Upper lobe of left lung (tissue), 6 donors: Measurements from ENCODE around the gene ILDR2. TPM values are rescaled to one million over a fixed set of nuclear protein-coding genes. Genes with fewer than 3 reads are reported as not detected.

Experiments used
- ATAC-seq, 2 donors: fragments of 200-7000 bp; cut with Tn5 transposase; one replicate each; pipeline ENCODE4 v1.9.1; 2022; ENCODE audit warnings: mild to moderate bottlenecking in 2 of 2, moderate library complexity in 2 of 2; ENCODE audit not compliant: low FRiP score in 2 of 2
- DNase-seq, 2 donors: peaks; one replicate each; pipeline ENCODE4 v3.0.0-alpha.2; 2019 to 2020
- H3K27ac ChIP-seq, 4 donors: fragments of 200-600 bp; sonication (generic); one replicate each; pipeline ENCODE4 v1.5.1; 2016 to 2019
- H3K27me3 ChIP-seq, 4 donors: fragments of 200-600 bp; sonication (generic); one replicate each; pipeline ENCODE4 v1.5.1; 2017 to 2019
- H3K36me3 ChIP-seq, 4 donors: fragments of 200-600 bp; sonication (generic); one replicate each; pipeline ENCODE4 v1.5.1; 2016 to 2019
- H3K4me1 ChIP-seq, 4 donors: fragments of 200-600 bp; sonication (generic); one replicate each; pipeline ENCODE4 v1.5.1; 2018 to 2019
- H3K4me3 ChIP-seq, 4 donors: fragments of 200-600 bp; sonication (generic); one replicate each; pipeline ENCODE4 v1.5.1; 2017 to 2019; ENCODE audit warnings: mild to moderate bottlenecking in 2 of 4, moderate library complexity in 1 of 4
- H3K9me3 ChIP-seq, 4 donors: fragments of 200-600 bp; sonication (generic); one replicate each; pipeline ENCODE4 v1.5.1; 2018 to 2019
- EP300 ChIP-seq, 4 donors: sonication (generic); formaldehyde crosslinking; IDR thresholded peaks; one replicate each; pipeline ENCODE4 v1.5.1; 2017; ENCODE audit warnings: antibody characterized with exemption in 4 of 4, control low read depth in 2 of 4
- POLR2A ChIP-seq, 4 donors: fragments of 450-650 bp; IDR thresholded peaks; one replicate each; pipeline ENCODE4 v1.5.1; 2016 to 2017; ENCODE audit warnings: antibody characterized with exemption in 4 of 4, mild to moderate bottlenecking in 2 of 4
- POLR2AphosphoS5 ChIP-seq, 2 donors: sonication (generic); formaldehyde crosslinking; IDR thresholded peaks; one replicate each; pipeline ENCODE4 v1.5.1; 2017; ENCODE audit warnings: antibody characterized with exemption in 2 of 2
- WGBS, 2 donors: methylation state at CpG; one replicate each; pipeline ENCODE4 v1.1.5; 2017 to 2018; 5-methylcytosine and 5-hydroxymethylcytosine counted together
- total RNA-seq, 6 donors: library from RNA; depleted of rRNA in 4 of 6; stranded (reverse); fragments of >200 nt in 4 of 6; gene quantifications; one replicate each; pipeline versions ENCODE4 v1.1.0 to v1.2.1, GENCODE V29; 2016 to 2021
- TF ChIP-seq, protein P1 (sequence below), 6 experiments: fragments of 450-650 bp in 4 of 6; fragments of 200-600 bp in 2 of 6; sonication (generic) in 2 of 6; IDR thresholded peaks; one replicate each; pipeline ENCODE4 v1.5.1; 2016 to 2019; ENCODE audit warnings: antibody characterized with exemption in 6 of 6
- donor health status: DM: no; HTN: no; CAD: no; lungs with moderate emphysema.
- donor health status: DM: no; HTN: yes; CAD: no; lungs with severe emphysema.

ILDR2 gene
- total RNA-seq, 6 donors from 2014 or later: under 0.01 to 3.3 (median 0.84) TPM

DNA sequence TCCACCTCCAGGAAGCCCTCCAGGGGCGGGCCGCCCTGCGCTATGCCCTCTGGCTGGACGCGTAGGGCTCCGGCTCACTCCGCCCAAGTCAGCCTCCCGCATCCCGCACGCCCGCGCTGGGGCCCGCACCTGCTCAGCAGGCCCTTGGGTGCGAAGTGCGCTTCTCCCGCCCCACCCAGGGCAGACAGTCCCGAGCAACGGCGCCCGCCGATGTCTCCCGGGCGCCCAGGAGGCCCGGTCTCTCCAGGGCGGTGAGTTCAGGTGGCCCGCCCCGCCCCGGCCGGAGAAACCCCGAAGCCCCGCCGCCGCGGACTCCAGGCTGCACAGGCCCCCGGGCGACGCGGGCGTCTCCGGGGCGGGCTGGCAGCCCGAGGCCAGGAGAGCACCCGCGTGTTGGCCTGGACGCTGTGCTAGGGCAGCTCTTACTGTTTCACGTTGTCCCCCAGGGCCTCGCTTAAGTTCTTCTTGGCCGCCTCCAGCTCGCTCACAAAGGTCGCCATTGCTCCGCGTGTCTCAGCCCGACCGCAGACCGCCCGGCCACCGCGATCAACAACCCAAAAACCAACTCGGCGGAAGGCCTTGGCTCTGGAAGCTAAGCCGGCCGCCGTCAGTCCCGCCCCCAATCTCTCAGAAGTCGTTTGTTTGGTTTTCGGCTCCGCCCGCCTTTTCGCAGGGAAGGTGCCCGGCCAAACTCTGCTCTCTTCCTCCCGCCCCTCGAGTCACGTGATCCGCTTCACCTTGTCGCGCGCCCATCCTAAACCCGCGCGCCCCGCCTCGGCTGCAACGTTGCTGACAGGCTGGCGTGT lies 99.4 kb downstream of the ILDR2 start, which contains the start of gene TADA1:
Gene TADA1 (minus strand): TSS at position 531 of the 806 bp plus-strand sequence. CDS start 31 bp downstream, at position 500.
- no peak for TF ChIP-seq EP300 (IDR thresholded peaks at IDR 0.05)
- TF ChIP-seq, protein P1, sequence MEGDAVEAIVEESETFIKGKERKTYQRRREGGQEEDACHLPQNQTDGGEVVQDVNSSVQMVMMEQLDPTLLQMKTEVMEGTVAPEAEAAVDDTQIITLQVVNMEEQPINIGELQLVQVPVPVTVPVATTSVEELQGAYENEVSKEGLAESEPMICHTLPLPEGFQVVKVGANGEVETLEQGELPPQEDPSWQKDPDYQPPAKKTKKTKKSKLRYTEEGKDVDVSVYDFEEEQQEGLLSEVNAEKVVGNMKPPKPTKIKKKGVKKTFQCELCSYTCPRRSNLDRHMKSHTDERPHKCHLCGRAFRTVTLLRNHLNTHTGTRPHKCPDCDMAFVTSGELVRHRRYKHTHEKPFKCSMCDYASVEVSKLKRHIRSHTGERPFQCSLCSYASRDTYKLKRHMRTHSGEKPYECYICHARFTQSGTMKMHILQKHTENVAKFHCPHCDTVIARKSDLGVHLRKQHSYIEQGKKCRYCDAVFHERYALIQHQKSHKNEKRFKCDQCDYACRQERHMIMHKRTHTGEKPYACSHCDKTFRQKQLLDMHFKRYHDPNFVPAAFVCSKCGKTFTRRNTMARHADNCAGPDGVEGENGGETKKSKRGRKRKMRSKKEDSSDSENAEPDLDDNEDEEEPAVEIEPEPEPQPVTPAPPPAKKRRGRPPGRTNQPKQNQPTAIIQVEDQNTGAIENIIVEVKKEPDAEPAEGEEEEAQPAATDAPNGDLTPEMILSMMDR (IDR thresholded peaks at IDR 0.05): peak in 1 of 6 experiments; percentile 46
- peak; percentile 43 to 89 for TF ChIP-seq POLR2AphosphoS5 (IDR thresholded peaks at IDR 0.05)
- peak in 3 of 4 donors; percentile 10 to 73 (median 59) for TF ChIP-seq POLR2A (IDR thresholded peaks at IDR 0.05)
- DNase-seq (peak; percentile 97 to 99), ATAC-seq (peak; percentile 98 to 99)
- Histone ChIP-seq H3K27me3 (no peaks in the 10 kb centered on the region), H3K36me3 (no peaks in the 10 kb centered on the region), H3K4me3 (peak within 1 kb of the TSS; percentile 63 to 94 (median 82)), H3K27ac (peak within 1 kb of the TSS; percentile 87 to 98 (median 93)), H3K4me1 (peaks cover 4 to 33% (median 15%) of the 10 kb centered on the region in 4 donors), H3K9me3 (no peaks in the 10 kb centered on the region)
- WGBS, 2 donors: 0 to 1% methylated on average over 35 to 38 of the region's 84 CpGs

- TF ChIP-seq POLR2A (IDR thresholded peaks at IDR 0.05): no peak
- peaks cover 7 to 33% (median 15%) of the 10 kb centered on the region in 4 donors for H3K4me1 ChIP-seq
- H3K27ac ChIP-seq: peak overlapping the region; percentile 87 to 98 (median 93)
- peak overlapping the region; percentile 63 to 94 (median 82) for H3K4me3 ChIP-seq
- no peaks in the 10 kb centered on the region for H3K27me3 ChIP-seq
- no peaks in the 10 kb centered on the region for H3K36me3 ChIP-seq
- no peaks in the 10 kb centered on the region for H3K9me3 ChIP-seq
- WGBS, 2 donors: 32 to 40% methylated on average over 8 of the region's 8 CpGs
- ATAC-seq: no peak
- DNase-seq: no peak
These were observed 100.0 kb downstream of the ILDR2 start for GRCh38 chr1:166875302-166875733.

DNA sequence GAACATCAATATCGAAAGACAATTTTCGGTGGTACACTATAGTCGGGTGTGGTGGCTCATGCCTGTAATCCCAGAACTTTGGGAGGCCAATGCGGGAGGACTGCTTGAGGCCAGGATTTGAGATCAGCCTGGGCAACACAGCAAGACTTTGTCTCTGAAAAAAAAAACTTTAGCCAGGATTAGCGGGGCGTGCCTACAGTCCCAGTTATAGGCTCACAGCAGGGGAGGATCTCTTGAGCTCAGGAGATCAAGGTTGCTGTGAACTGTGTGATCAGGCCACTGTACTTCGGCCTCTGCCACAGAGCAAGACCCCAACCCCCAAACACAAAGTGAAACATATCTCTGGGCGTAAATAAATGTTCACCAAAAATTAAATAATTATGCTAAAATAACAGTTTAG lies 100.9 kb downstream of the ILDR2 start:
- TF ChIP-seq POLR2A (IDR thresholded peaks at IDR 0.05) (no peak), EP300 (IDR thresholded peaks at IDR 0.05) (no peak), POLR2AphosphoS5 (IDR thresholded peaks at IDR 0.05) (no peak)
- TF ChIP-seq, protein P1 (IDR thresholded peaks at IDR 0.05): no peak
- H3K4me3 ChIP-seq: no peak overlapping the region
- no peaks in the 10 kb centered on the region for H3K9me3 ChIP-seq
- H3K27me3 ChIP-seq: no peaks in the 10 kb centered on the region
- DNase-seq (no peak), ATAC-seq (no peak)
- 95 to 97% methylated on average over 8 of the region's 8 CpGs for WGBS, 2 donors
- H3K27ac ChIP-seq: no peak overlapping the region
- H3K36me3 ChIP-seq: no peaks in the 10 kb centered on the region
- peaks cover 7 to 39% (median 15%) of the 10 kb centered on the region in 4 donors for H3K4me1 ChIP-seq

- DNase-seq: no peak
- Histone ChIP-seq H3K27me3 (no peaks in the 10 kb centered on the region), H3K27ac (no peak overlapping the region), H3K9me3 (no peaks in the 10 kb centered on the region), H3K4me1 (peaks cover 7 to 33% (median 12%) of the 10 kb centered on the region in 4 donors), H3K36me3 (peaks cover 5 to 24% (median 7%) of the 10 kb centered on the region in 4 donors), H3K4me3 (no peak overlapping the region)
- 100% methylated on average over 4 of the region's 4 CpGs for WGBS, 2 donors
- TF ChIP-seq, protein P1 (IDR thresholded peaks at IDR 0.05): no peak
- TF ChIP-seq POLR2A (IDR thresholded peaks at IDR 0.05) (no peak), EP300 (IDR thresholded peaks at IDR 0.05) (no peak), POLR2AphosphoS5 (IDR thresholded peaks at IDR 0.05) (no peak)
- no peak for ATAC-seq
These were observed 104.8 kb downstream of the ILDR2 start for GRCh38 chr1:166870584-166870983.

DNA sequence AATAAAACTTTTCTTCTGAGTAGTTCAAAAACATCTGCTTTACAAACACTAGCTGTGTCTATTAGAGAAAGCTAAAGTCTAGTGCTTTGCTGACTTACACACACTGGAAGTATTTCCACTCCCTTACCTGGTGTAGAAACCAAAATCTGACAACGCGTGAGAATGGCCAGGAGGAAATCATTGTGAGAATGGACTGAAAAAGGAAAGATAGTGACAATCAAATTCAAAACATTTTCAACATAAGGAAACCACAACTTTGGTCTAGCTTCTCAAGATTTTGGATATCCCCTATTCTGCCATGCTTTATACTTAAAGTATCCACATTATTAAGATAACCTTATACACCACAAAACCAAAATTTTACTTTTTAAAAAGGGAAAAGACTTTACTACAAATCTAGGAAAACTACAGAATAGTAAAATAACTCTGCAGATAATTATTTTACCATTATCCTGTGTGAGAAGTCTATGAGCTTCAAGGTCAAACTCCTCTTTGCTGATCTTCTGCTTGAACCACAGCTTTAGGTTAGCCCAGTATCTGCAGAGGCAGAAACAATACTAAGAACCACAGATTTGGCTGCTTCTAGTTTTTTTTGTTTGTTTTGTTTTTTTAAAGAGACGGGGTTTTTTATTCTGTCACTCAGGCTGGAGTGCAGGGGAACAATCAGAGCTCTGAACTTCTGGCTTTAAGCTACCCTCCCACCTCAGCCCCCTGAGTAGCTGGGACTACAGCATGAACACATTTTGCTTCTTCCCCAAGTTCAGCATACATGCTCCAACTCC lies 105.8 kb downstream of the ILDR2 start:
- 68 to 75% methylated on average over 3 of the region's 3 CpGs for WGBS, 2 donors
- no peak for TF ChIP-seq POLR2A (IDR thresholded peaks at IDR 0.05)
- TF ChIP-seq EP300 (IDR thresholded peaks at IDR 0.05): no peak
- no peak for TF ChIP-seq POLR2AphosphoS5 (IDR thresholded peaks at IDR 0.05)
- TF ChIP-seq, protein P1 (IDR thresholded peaks at IDR 0.05): no peak
- no peaks in the 10 kb centered on the region for H3K9me3 ChIP-seq
- DNase-seq (no peak), ATAC-seq (no peak)
- no peak overlapping the region for H3K27ac ChIP-seq
- H3K4me1 ChIP-seq: peaks cover 0 to 23% (median 6%) of the 10 kb centered on the region in 4 donors
- H3K4me3 ChIP-seq: no peak overlapping the region
- H3K27me3 ChIP-seq: no peaks in the 10 kb centered on the region
- peaks cover 5 to 24% (median 9%) of the 10 kb centered on the region in 4 donors for H3K36me3 ChIP-seq
